Effector memory CD8-positive, alpha-beta T cell (primary cell): ENCODE results near the gene ATP6AP1.
A peak's percentile ranks its signal among the peaks of the same experiment; 100 is the strongest.
"Not testable (repeated sequence)": the region's sequence is repeated elsewhere in the genome, so short reads cannot be mapped to it uniquely, and the experiment has no call there.

Experiments
- ATAC-seq: fragments of 150-1000 bp; cut with Tn5 transposase; replicated peaks from 2 replicates; pipeline ENCODE4 v1.10.0; 2021; ENCODE audit warnings: mild to moderate bottlenecking, moderate library complexity
- DNase-seq, 3 experiments: peaks; one replicate each; pipeline ENCODE4 v3.0.0; 2021
- H3K27ac Mint-ChIP-seq, 2 donors: one replicate each; pipeline ENCODE4 v1.8.0; 2022; ENCODE audit warnings: mild to moderate bottlenecking in 2 of 2, mixed read lengths in 2 of 2, moderate library complexity in 2 of 2
- H3K27me3 Mint-ChIP-seq, 2 donors: one replicate each; pipeline ENCODE4 v1.8.0; 2022; ENCODE audit warnings: mixed read lengths in 2 of 2
- H3K36me3 Mint-ChIP-seq: one replicate; pipeline ENCODE4 v1.8.0; 2022; ENCODE audit warnings: mild to moderate bottlenecking, moderate library complexity, mixed read lengths; ENCODE audit not compliant: insufficient read depth
- H3K4me1 Mint-ChIP-seq, 2 donors: one replicate each; pipeline ENCODE4 v1.8.0; 2022; ENCODE audit warnings: low read depth in 2 of 2, mixed read lengths in 2 of 2
- H3K4me3 Mint-ChIP-seq, 2 donors: one replicate each; pipeline ENCODE4 v1.8.0; 2022; ENCODE audit warnings: mild to moderate bottlenecking in 2 of 2, mixed read lengths in 2 of 2, moderate library complexity in 2 of 2
- H3K9me3 Mint-ChIP-seq, 2 donors: one replicate each; pipeline ENCODE4 v1.8.0; 2022; ENCODE audit warnings: mixed read lengths in 2 of 2
- total RNA-seq, 9 experiments: gene quantifications; one replicate each; lab custom pipeline; 2026; lab: John Stamatoyannopoulos, UW

Gene ATP6AP1
- 49.6 to 88.6 (median 59.9) reads per million in 9 experiments for total RNA-seq

GRCh38 chrX:154428176-154429171 lies at the start of gene ATP6AP1:
TSS of gene ATP6AP1 (plus strand) at chrX:154428677. CDS start at chrX:154428693, 16 bp downstream.
- Mint-ChIP-seq H3K9me3 (no peaks in the 10 kb centered on the region), H3K36me3 (peaks cover 17% of the 10 kb centered on the region), H3K27me3 (no peaks in the 10 kb centered on the region), H3K4me3 (peak within 1 kb of the TSS; percentile 78 to 79), H3K27ac (peak within 1 kb of the TSS; percentile 67 to 86), H3K4me1 (peaks cover 15 to 19% of the 10 kb centered on the region in 2 donors)
- peak; percentile 78 to 81 (median 79) for DNase-seq
- peak; percentile 97 for ATAC-seq

GRCh38 chrX:154378799-154379568 lies 49.5 kb upstream of the ATP6AP1 start, which contains the start of gene EMD:
TSS of gene EMD (plus strand) at chrX:154379295. CDS start at chrX:154379485, 190 bp downstream.
- Mint-ChIP-seq H3K27me3 (no peaks in the 10 kb centered on the region), H3K36me3 (peaks cover 50% of the 10 kb centered on the region), H3K4me3 (peak within 1 kb of the TSS; percentile 79 to 82), H3K9me3 (no peaks in the 10 kb centered on the region), H3K4me1 (peaks cover 12% of the 10 kb centered on the region in 2 donors), H3K27ac (peak within 1 kb of the TSS; percentile 94 to 96)
- ATAC-seq (peak; percentile 75), DNase-seq (peak; percentile 92 to 93 (median 93))

DNA sequence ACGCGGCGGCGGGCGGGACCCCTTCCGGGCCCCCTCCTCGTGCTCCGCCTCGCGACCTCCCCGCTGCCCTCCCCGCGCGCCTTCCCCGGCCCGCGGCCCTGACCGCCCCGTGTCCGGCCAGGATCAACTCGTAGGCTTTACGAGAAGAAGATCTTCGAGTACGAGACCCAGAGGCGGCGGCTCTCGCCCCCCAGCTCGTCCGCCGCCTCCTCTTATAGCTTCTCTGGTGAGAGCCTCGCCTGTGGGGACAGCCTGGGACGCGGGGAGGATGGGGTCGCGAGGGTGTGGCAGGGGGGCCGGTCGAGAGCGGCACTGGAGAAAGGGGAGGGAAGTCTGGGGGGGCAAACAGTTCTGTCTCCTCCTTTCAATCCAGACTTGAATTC lies 48.9 kb upstream of the ATP6AP1 start:
- Mint-ChIP-seq H3K4me3 (peak overlapping the region; percentile 79 to 82), H3K27me3 (no peaks in the 10 kb centered on the region), H3K4me1 (peaks cover 12% of the 10 kb centered on the region in 2 donors), H3K9me3 (no peaks in the 10 kb centered on the region), H3K36me3 (peaks cover 52% of the 10 kb centered on the region), H3K27ac (peak overlapping the region; percentile 93 to 96)
- DNase-seq (no peak), ATAC-seq (no peak)

GRCh38 chrX:154380153-154380552 lies 48.3 kb upstream of the ATP6AP1 start:
- Mint-ChIP-seq H3K27me3 (no peaks in the 10 kb centered on the region), H3K36me3 (peaks cover 49% of the 10 kb centered on the region), H3K27ac (peak overlapping the region; percentile 93 to 96), H3K9me3 (no peaks in the 10 kb centered on the region), H3K4me3 (peak overlapping the region; percentile 79 to 82), H3K4me1 (peaks cover 12% of the 10 kb centered on the region in 2 donors)
- ATAC-seq (no peak), DNase-seq (no peak)

GRCh38 chrX:154380787-154381186 lies 47.7 kb upstream of the ATP6AP1 start:
- ATAC-seq (no peak), DNase-seq (no peak)
- Mint-ChIP-seq H3K27ac (peak overlapping the region; percentile 93 to 96), H3K4me1 (peaks cover 12% of the 10 kb centered on the region in 2 donors), H3K36me3 (peaks cover 47% of the 10 kb centered on the region), H3K9me3 (no peaks in the 10 kb centered on the region), H3K4me3 (peak overlapping the region; percentile 79 to 82), H3K27me3 (no peaks in the 10 kb centered on the region)

DNA sequence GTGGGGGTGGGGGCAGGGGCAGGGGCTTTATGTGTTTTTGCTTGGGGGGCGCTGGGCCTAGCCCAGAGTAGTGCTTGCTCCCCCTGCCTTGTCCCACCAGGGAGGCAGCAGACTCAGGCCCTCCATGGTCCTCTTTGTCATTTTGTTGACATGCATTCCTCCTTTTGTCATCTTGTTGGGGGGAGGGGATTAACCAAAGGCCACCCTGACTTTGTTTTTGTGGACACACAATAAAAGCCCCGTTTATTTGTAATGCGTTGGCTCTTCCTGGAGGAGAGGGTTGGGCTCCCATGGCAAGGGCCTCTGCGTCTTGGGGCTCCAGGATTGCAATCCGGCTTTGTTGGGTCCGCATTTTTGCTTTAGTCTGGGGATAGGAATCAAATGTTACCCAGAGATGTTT lies 47.2 kb upstream of the ATP6AP1 start:
- Mint-ChIP-seq H3K4me3 (peak overlapping the region in 1 of 2 donors; percentile 79), H3K27ac (peak overlapping the region; percentile 93 to 96), H3K9me3 (no peaks in the 10 kb centered on the region), H3K36me3 (peaks cover 47% of the 10 kb centered on the region), H3K27me3 (no peaks in the 10 kb centered on the region), H3K4me1 (peaks cover 12% of the 10 kb centered on the region in 2 donors)
- ATAC-seq (no peak), DNase-seq (no peak)

DNA sequence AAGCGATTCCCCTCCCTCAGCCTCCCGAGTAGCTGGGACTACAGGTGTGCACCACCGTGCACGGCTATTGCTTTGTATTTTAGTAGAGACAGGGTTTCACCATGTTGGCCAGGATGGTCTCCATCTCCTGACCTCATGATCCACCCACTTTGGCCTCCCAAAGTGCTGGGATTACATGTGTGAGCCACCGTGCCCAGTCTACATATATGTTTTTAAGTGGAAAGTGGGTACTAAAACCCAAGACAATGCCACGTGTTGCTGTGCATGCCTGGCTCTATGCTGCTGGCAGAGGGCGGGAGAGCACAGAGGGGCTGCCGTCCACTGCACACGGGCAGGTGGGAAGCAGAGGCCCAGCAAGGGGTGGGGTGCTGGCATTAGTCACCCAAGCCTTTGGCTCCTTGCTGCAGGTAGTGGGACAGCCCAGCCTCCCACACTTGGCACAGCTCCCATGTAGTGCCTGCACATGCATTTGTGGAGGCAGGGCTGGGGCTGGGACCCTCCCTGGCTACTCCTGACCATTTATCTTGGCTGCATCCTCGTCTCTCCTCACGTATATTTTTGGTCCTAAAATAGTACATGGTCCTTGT lies 45.9 kb upstream of the ATP6AP1 start:
- no peak overlapping the region for H3K4me3 Mint-ChIP-seq

DNA sequence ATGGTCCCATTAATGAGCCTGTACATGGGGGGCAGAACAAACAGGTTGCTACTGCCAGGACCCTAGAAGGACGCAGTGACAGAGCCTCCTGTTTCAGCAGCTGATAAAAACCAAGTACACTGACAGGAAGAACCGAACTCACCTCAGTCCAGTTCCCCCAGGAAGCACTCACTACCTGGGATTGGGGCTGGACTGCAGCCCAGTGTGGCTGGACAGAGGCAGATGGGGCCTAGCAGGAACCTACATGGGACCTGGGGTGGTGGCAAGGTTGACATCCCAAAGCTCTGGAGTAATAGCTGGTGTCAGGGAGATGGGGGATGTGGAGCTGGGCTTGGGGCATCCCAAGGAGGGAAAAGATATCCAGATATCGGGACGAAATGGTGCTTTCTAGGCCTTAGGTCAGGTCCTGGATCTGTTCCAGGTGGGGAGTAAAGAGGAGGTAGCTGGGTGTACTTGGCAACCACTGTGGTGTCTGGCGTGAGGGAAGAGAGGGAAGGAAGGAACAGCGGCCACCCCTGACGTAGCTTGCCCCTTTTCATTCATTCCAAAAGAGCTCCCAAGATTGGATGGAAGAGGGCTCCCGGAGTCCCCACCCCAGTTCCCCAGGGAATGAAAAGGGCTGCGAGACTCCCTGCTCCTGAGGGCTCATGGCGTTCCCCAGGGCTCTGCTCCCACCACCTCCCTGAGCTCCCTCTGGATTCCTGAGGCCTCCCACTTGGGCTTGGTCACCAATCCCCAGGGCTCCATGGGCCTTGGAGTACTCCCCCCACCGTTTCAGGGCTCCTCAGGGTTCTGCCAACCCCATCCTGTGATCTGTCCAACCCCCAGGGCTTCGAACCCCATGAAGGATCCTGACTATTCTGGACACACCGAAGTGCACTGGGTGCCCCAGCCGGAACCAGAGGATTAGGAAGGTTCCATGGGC lies 44.9 kb upstream of the ATP6AP1 start:
- Mint-ChIP-seq H3K27me3 (no peaks in the 10 kb centered on the region), H3K27ac (peak overlapping the region; percentile 25 to 44), H3K4me1 (peaks cover 9 to 12% of the 10 kb centered on the region in 2 donors), H3K36me3 (peaks cover 39% of the 10 kb centered on the region), H3K9me3 (no peaks in the 10 kb centered on the region), H3K4me3 (no peak overlapping the region)
- ATAC-seq (no peak), DNase-seq (no peak)

More for the DNA sequence above, 45.9 kb upstream of the ATP6AP1 start:
- Mint-ChIP-seq H3K27me3 (no peaks in the 10 kb centered on the region), H3K27ac (peak overlapping the region in 1 of 2 donors; percentile 23), H3K36me3 (peaks cover 46% of the 10 kb centered on the region), H3K9me3 (no peaks in the 10 kb centered on the region), H3K4me1 (peaks cover 9 to 12% of the 10 kb centered on the region in 2 donors)
- no peak for DNase-seq
- ATAC-seq, result no peak

DNA sequence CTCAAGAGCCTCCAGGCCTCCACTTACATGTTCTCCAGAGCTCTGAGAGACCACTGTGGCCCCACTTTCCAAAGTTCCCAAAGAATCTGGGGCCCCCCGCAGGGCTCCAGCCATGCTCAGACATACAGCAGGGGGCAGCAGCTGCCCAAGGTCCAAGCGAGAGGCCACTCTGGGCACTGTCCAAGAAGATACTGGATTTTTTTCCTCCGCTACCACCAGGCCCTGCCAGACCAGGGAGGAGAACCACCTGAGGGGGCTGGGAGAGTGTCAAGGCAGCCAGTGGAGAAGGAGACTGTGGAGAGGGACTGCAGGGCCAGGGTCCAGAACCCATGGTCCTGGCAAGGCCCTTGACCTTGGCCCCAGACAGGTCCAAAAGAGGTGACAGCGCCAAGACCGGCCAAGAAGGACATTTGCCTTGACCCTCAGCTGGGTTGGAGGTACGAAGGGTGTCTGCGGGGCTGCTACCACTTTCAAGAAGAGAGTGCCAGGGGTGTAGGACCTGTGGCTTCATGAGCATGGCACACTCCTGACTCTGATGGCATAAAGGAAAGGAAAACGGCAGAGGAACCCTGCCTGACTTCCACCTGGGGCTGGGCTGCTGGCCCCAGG lies 44.1 kb upstream of the ATP6AP1 start:
- DNase-seq, result no peak
- peak overlapping the region; percentile 25 to 44 for H3K27ac Mint-ChIP-seq
- H3K4me1 Mint-ChIP-seq, result peaks cover 9 to 12% of the 10 kb centered on the region in 2 donors

DNA sequence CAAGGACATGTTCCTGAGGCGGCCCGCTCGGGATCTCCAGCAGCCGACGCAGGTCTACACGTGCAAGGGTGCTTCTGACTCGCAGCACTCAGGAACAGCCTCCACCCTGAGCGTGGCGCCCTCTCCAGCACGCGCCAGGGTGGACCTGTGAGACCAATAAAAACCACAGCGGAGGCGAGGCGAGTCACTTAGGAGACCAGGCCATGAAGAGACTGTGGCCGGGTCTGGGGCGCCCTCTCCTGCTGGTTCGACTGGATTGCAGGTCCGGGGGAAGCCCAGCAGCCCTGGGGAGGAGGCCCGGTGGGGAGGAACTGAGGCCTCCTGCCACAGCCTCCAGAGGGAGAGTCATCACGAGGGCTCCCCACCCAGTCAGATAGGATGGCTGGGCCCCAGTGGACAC lies 40.4 kb upstream of the ATP6AP1 start:
- peak; percentile 43 for ATAC-seq
- H3K9me3 Mint-ChIP-seq, H3K27ac Mint-ChIP-seq, H3K4me1 Mint-ChIP-seq, H3K4me3 Mint-ChIP-seq, H3K36me3 Mint-ChIP-seq, H3K27me3 Mint-ChIP-seq, DNase-seq: not testable (repeated sequence)

More for the DNA sequence above, 44.1 kb upstream of the ATP6AP1 start:
- peaks cover 33% of the 10 kb centered on the region for H3K36me3 Mint-ChIP-seq
- H3K9me3 Mint-ChIP-seq, result no peaks in the 10 kb centered on the region
- ATAC-seq, result no peak
- H3K27me3 Mint-ChIP-seq, result no peaks in the 10 kb centered on the region
- H3K4me3 Mint-ChIP-seq, result no peak overlapping the region

- peak; percentile 19 for ATAC-seq
- not testable (repeated sequence) for H3K4me3 Mint-ChIP-seq, H3K9me3 Mint-ChIP-seq, H3K27ac Mint-ChIP-seq, H3K4me1 Mint-ChIP-seq, DNase-seq, H3K36me3 Mint-ChIP-seq, H3K27me3 Mint-ChIP-seq
Observed at GRCh38 chrX:154388649-154389048, 39.8 kb upstream of the ATP6AP1 start.
